MCF 10A (cell line): ENCODE results near the gene LRP1B. TPM values are rescaled to one million over a fixed set of nuclear protein-coding genes. Genes with fewer than 3 reads are reported as not detected.
"Not testable (repeated sequence)": the region's sequence is repeated elsewhere in the genome, so short reads cannot be mapped to it uniquely, and the experiment has no call there.

ENCODE experiments used
- BruUV-seq: library from RNA; stranded (reverse); fragments of 400-500 nt; replicated peaks from 2 replicates; lab custom pipeline; 2021; lab: Mats Ljungman, UMichigan
- CTCF ChIA-PET: fragments of 300-600 bp; sonication (Branson Sonifier 250); formaldehyde crosslinking; extraction: SDS; loops from one replicate; lab custom pipeline; 2021; ENCODE audit warnings: antibody characterized with exemption, inconsistent platforms; lab: Yijun Ruan, JAX
- POLR2A ChIA-PET: fragments of 300-600, 350-650 bp; sonication (Branson Sonifier 250); formaldehyde crosslinking; extraction: SDS; loops from one replicate; lab custom pipeline; 2020; ENCODE audit warnings: antibody characterized with exemption, inconsistent platforms; lab: Yijun Ruan, JAX
- DNase-seq: peaks from one replicate; pipeline ENCODE4 v3.0.0-alpha.2; 2018; ENCODE audit not compliant: unreplicated experiment
- H3K27ac Mint-ChIP-seq: one replicate; pipeline ENCODE4 v1.8.0; 2022; ENCODE audit warnings: mild to moderate bottlenecking, low read depth, mixed read lengths; ENCODE audit not compliant: unreplicated experiment
- H3K27me3 Mint-ChIP-seq: one replicate; pipeline ENCODE4 v1.8.0; 2022; ENCODE audit warnings: mixed read lengths; ENCODE audit not compliant: insufficient read depth, unreplicated experiment
- H3K36me3 Mint-ChIP-seq: one replicate; pipeline ENCODE4 v1.8.0; 2022; ENCODE audit warnings: mild to moderate bottlenecking, moderate library complexity, mixed read lengths; ENCODE audit not compliant: insufficient read depth, unreplicated experiment
- H3K4me1 Mint-ChIP-seq: one replicate; pipeline ENCODE4 v1.8.0; 2022; ENCODE audit warnings: mixed read lengths; ENCODE audit not compliant: insufficient read depth, unreplicated experiment
- H3K4me3 Mint-ChIP-seq: one replicate; pipeline ENCODE4 v1.8.0; 2022; ENCODE audit warnings: mild to moderate bottlenecking, moderate library complexity, mixed read lengths; ENCODE audit not compliant: unreplicated experiment
- H3K9me3 Mint-ChIP-seq: one replicate; pipeline ENCODE4 v1.8.0; 2022; ENCODE audit warnings: mixed read lengths; ENCODE audit not compliant: unreplicated experiment
- intact Hi-C: fragments of 100-400 bp; cut with micrococcal nuclease; formaldehyde crosslinking; loops from 2 replicates; pipeline ENCODE4 v1.14.1; 2022
- total RNA-seq: library from RNA; stranded (reverse); gene quantifications from 2 replicates; pipeline ENCODE4 v1.2.3, GENCODE V29; 2022
- TF ChIP-seq, protein P1 (sequence below): fragments of 200-600 bp; IDR thresholded peaks from one replicate; pipeline ENCODE4 v1.8.0; 2022; ENCODE audit warnings: antibody characterized with exemption, mild to moderate bottlenecking; ENCODE audit not compliant: unreplicated experiment

Gene LRP1B
- total RNA-seq, 1 experiment from 2014 or later = not detected

DNA sequence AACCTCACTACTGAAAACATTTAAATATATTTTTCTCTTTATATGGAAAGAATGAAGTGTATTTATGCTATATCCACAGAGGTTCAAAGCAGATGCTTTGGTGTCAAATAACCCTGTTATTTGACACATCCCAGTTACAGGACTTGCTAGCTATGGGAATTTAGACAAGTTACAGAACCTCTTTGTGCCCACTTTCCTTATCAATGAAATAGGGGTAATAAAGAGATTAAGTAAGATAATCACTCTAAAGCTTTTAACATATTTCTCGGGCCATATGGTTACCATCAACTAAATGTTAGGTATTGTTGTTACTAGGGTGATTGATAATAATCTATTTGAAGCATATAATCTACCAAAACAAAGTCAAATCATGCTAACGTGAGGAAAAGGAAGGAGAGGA, 1690.0 kb downstream of the LRP1B start:
- POLR2A ChIA-PET = no interaction called here
- no TSS peak for BruUV-seq
- Mint-ChIP-seq H3K27ac (no peak overlapping the region), H3K36me3 (no peaks in the 10 kb centered on the region), H3K9me3 (no peaks in the 10 kb centered on the region), H3K4me3 (no peak overlapping the region), H3K4me1 (no peaks in the 10 kb centered on the region), H3K27me3 (peaks cover 53% of the 10 kb centered on the region)
- CTCF ChIA-PET = interaction anchor here (0.6 kb wide), 1 partner anchor 82 kb away, joined by 3 read pairs; no protein-coding TSS in a partner anchor
- intact Hi-C loops = no loop called here
- DNase-seq = no peak
- TF ChIP-seq, protein P1, sequence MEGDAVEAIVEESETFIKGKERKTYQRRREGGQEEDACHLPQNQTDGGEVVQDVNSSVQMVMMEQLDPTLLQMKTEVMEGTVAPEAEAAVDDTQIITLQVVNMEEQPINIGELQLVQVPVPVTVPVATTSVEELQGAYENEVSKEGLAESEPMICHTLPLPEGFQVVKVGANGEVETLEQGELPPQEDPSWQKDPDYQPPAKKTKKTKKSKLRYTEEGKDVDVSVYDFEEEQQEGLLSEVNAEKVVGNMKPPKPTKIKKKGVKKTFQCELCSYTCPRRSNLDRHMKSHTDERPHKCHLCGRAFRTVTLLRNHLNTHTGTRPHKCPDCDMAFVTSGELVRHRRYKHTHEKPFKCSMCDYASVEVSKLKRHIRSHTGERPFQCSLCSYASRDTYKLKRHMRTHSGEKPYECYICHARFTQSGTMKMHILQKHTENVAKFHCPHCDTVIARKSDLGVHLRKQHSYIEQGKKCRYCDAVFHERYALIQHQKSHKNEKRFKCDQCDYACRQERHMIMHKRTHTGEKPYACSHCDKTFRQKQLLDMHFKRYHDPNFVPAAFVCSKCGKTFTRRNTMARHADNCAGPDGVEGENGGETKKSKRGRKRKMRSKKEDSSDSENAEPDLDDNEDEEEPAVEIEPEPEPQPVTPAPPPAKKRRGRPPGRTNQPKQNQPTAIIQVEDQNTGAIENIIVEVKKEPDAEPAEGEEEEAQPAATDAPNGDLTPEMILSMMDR = no peak

DNA sequence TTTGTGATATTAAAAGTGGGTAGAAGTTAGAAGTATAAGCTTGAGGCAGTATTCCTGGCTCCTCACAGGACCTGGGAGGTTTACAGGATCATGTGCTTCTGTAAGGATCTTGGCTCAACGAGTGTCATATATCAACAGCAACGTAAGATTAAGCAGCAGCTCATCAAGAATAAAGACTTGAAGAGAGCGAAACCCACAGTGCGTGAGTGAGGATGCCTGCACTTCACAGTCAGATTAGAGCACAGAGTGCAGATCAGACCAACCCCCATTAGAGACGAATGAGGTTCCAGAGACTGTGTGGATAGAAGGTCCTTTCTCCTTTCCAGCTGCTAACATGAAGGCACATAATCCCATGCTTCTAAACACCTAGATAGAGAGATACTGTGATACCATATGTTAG, 1693.9 kb downstream of the LRP1B start:
- ChIA-PET CTCF (no interaction called here), POLR2A (no interaction called here)
- Mint-ChIP-seq H3K9me3 (no peaks in the 10 kb centered on the region), H3K36me3 (no peaks in the 10 kb centered on the region), H3K27ac (no peak overlapping the region), H3K4me3 (no peak overlapping the region), H3K27me3 (peaks cover 52% of the 10 kb centered on the region), H3K4me1 (no peaks in the 10 kb centered on the region)
- TF ChIP-seq, protein P1 = no peak
- intact Hi-C loops = no loop called here
- BruUV-seq = no TSS peak
- DNase-seq = no peak

DNA sequence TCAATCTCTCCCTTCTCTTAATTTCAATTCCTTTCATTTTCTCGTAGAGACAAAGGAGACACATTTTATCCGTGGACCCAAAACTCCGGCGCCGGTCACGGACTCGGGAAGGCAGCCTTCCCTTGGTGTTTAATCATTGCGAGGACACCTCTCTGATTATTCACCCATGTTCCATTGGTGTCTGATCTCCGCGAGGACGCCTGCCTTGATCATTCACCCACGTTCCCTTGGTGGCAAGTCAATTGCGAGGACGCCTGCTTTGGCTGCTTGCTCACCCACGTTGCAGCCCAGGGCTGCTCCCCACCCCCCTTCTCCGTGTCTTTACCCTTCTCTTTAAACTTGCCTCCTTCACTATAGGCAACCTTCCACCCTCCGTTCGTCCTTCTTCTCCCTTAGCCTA, 1703.8 kb downstream of the LRP1B start:
- intact Hi-C loops, DNase-seq, H3K36me3 Mint-ChIP-seq, H3K4me3 Mint-ChIP-seq, H3K27ac Mint-ChIP-seq, H3K4me1 Mint-ChIP-seq, BruUV-seq, CTCF ChIA-PET, H3K9me3 Mint-ChIP-seq, POLR2A ChIA-PET: not testable (repeated sequence)
- peaks cover 17% of the 10 kb centered on the region for H3K27me3 Mint-ChIP-seq

DNA sequence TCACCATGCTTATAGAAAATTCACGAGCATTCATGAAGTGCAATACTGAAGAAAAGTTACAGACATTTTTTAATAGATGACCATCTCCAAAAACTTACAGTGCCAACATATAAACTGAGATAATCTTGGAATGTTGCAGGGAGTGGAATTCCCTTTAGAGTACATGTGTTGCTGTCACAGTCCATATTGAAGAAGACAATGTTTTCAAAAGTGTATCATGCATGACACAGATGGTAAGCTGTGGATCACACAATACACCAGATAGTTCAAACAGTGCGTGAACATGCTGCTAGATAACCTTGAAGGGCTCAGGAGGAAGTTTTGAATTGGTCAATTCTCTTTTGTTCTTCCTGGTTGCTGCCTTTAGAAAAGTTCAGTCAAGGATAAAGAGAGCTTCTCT, 1706.3 kb downstream of the LRP1B start:
- H3K27ac Mint-ChIP-seq = no peak overlapping the region
- DNase-seq = no peak
- H3K4me3 Mint-ChIP-seq = no peak overlapping the region
- ChIA-PET CTCF (interaction anchor here (0.6 kb wide), 2 partner anchors 222 to 387 kb away, joined by 3 read pairs; no protein-coding TSS in a partner anchor), POLR2A (no interaction called here)
- BruUV-seq = no TSS peak
- no peaks in the 10 kb centered on the region for H3K9me3 Mint-ChIP-seq
- intact Hi-C loops = no loop called here
- H3K27me3 Mint-ChIP-seq = peaks cover 17% of the 10 kb centered on the region
- no peaks in the 10 kb centered on the region for H3K4me1 Mint-ChIP-seq
- TF ChIP-seq, protein P1 = no peak
- H3K36me3 Mint-ChIP-seq = no peaks in the 10 kb centered on the region

DNA sequence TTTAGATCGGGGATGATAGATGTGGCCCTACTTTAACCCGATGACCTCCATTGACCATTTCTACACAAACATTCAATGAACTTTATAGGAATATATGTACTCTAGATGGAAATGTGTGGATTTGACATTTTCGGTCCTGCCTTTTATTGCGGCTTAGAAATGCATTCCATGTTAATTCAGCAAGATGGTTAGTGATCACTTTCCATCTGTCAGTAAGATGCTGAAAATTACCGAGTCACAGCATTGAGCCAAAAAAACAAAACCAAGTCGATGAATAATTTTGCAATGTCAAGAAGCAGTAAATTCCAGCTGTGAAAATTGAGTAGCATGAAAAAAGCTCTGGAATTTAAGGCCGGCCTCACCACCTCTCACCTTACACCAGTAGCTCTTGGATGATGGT, 1708.1 kb downstream of the LRP1B start:
- POLR2A ChIA-PET = no interaction called here
- Mint-ChIP-seq H3K27me3 (peaks cover 19% of the 10 kb centered on the region), H3K27ac (no peak overlapping the region), H3K4me3 (no peak overlapping the region), H3K4me1 (no peaks in the 10 kb centered on the region), H3K36me3 (no peaks in the 10 kb centered on the region), H3K9me3 (no peaks in the 10 kb centered on the region)
- no TSS peak for BruUV-seq
- TF ChIP-seq, protein P1 = no peak
- no peak for DNase-seq
- intact Hi-C loops = no loop called here
- CTCF ChIA-PET = interaction anchor here (0.5 kb wide), 1 partner anchor 1969 kb away, joined by 4 read pairs; no protein-coding TSS in a partner anchor
